Measurements from ENCODE around the gene SLA2.

GRCh38 chr20:36562724-36563123 lies 83.3 kb downstream of the SLA2 start:
- TF ChIP-seq CTCF (conservative IDR thresholded peaks at IDR 0.05; ENCODE audit: low read length) (no peak), EZH2phosphoT487 (IDR thresholded peaks at IDR 0.05; ENCODE audit: borderline replicate concordance) (no peak)

Measured in Loucy (cell line).